ENCODE data around the gene PLCZ1. TPM values are rescaled to one million over a fixed set of nuclear protein-coding genes. Genes with fewer than 3 reads are reported as not detected.

Gene PLCZ1
- total RNA-seq, 3 donors from 2014 or later: not detected

DNA sequence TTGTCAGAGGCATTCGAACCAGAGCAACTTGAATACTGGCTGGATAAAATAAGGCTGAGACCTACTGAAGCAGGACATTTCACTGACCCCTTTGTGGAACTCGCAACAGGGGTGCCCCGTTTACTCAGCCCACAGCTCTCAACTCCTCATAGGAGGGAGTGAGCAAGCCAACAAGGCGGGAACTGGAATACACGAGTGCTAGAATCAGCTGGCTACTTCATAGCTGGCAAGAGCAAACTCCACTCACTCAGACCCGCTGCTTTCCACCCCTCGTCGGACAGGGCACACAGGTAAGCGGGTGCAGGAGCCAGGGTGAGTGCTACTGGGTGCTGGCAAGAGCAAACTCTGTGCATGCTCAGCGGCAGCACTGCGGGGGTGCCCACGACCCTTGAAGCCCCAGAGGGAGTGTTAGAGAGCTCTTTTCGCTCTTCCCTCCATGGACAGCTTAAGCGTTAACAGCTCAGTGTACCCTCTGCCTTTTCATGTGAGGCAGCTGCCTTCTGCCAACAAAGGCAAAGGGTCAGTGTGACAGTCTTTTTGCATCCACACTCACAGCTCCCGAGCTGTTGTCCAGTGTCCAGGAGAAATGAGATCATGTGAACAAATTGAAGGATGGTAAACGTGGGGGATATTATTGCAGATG, 15.8 kb upstream of the PLCZ1 start:
- intact Hi-C loops (cut with DNase I, micrococcal nuclease): no loop called here
- no peak for TF ChIP-seq CTCF (IDR thresholded peaks at IDR 0.05)
- ATAC-seq (no peak), DNase-seq (no peak)
- Histone ChIP-seq H3K36me3 (ENCODE audit: low read depth) (no peaks in the 10 kb centered on the region), H3K4me1 (ENCODE audit: low read depth) (no peaks in the 10 kb centered on the region), H3K4me3 (no peak overlapping the region), H3K9me3 (no peaks in the 10 kb centered on the region)

- DNase-seq: no peak
- Histone ChIP-seq H3K36me3 (ENCODE audit: low read depth) (no peaks in the 10 kb centered on the region), H3K4me3 (no peak overlapping the region), H3K4me1 (ENCODE audit: low read depth) (no peaks in the 10 kb centered on the region), H3K9me3 (no peaks in the 10 kb centered on the region)
- intact Hi-C loops (cut with DNase I, micrococcal nuclease): no loop called here
- no peak for TF ChIP-seq CTCF (IDR thresholded peaks at IDR 0.05)
- no peak for ATAC-seq
Measured at GRCh38 chr12:18752947-18753346, 15.1 kb upstream of the PLCZ1 start.

DNA sequence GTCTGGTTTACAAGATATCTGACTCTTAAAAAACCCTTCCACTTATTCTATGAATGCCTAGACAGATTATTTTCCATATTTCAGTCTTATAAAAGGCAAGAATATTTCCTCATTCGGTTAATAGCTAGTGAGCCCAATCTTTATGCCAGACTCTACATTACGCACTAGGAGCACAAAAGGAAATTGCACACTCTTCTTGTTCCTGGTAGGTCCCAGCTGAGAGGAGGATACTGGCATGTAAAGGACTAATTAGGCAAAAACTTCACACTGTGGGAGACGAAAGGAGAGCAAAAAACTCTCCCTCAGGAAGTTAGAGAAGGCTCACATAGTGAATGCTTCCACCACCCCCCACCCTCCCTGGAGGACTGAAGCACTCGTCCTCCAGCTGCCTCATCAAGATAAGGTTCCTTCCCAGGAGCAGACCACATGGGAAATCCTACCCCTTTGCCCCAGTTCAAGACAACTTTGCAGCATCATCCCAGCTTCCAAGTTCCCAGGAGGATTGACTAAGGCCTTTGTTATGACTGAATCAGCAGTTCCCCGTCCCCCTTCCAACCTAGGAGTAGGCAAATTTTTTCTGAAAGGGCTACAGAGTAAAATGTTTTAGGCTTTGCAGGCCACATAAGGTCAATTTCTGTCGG, 14.6 kb upstream of the PLCZ1 start:
- no peak for TF ChIP-seq CTCF (IDR thresholded peaks at IDR 0.05)
- no peak overlapping the region for H3K4me3 ChIP-seq
- H3K4me1 ChIP-seq (ENCODE audit: low read depth): no peaks in the 10 kb centered on the region
- H3K36me3 ChIP-seq (ENCODE audit: low read depth): no peaks in the 10 kb centered on the region
- intact Hi-C loops (cut with DNase I, micrococcal nuclease): no loop called here
- DNase-seq (no peak), ATAC-seq (no peak)
- H3K9me3 ChIP-seq: no peaks in the 10 kb centered on the region

- H3K4me3 ChIP-seq: no peak overlapping the region
- DNase-seq (no peak), ATAC-seq (no peak)
- no peaks in the 10 kb centered on the region for H3K36me3 ChIP-seq (ENCODE audit: low read depth)
- intact Hi-C loops (cut with DNase I, micrococcal nuclease): no loop called here
- no peaks in the 10 kb centered on the region for H3K4me1 ChIP-seq (ENCODE audit: low read depth)
- no peaks in the 10 kb centered on the region for H3K9me3 ChIP-seq
- TF ChIP-seq CTCF (IDR thresholded peaks at IDR 0.05): no peak
Measured at GRCh38 chr12:18751866-18752265, 14.1 kb upstream of the PLCZ1 start.

DNA sequence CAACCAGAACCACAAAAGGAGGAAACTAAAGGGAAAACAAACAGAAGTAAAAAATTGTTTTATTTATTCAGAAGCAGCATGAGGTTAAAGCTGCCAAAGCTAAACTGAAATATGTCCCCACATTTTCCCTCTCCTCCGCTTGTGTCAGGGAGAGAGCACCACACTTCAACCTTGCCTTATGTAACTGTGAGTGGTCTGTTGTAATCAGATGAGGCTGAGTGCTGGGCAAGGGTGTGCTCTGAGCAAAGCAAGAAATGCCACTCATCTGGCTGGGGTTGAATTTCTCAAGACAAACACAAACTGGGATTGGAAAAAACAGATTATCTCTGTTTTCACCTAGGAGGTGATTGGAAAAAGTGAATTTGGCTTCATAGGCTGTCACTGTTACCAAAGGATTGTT, 12.3 kb upstream of the PLCZ1 start:
- no peak overlapping the region for H3K4me3 ChIP-seq
- no peak for DNase-seq

More for the DNA sequence above, 12.3 kb upstream of the PLCZ1 start:
- no peak for TF ChIP-seq CTCF (IDR thresholded peaks at IDR 0.05)
- Histone ChIP-seq H3K36me3 (ENCODE audit: low read depth) (no peaks in the 10 kb centered on the region), H3K4me1 (ENCODE audit: low read depth) (no peaks in the 10 kb centered on the region), H3K9me3 (no peaks in the 10 kb centered on the region)
- intact Hi-C loops (cut with DNase I, micrococcal nuclease): no loop called here
- no peak for ATAC-seq
